Measurements from ENCODE around the gene CNTNAP2. TPM values are rescaled to one million over a fixed set of nuclear protein-coding genes. Genes with fewer than 3 reads are reported as not detected.

CNTNAP2 gene
- total RNA-seq, 4 donors from 2014 or later, result 0.42 TPM; not detected in 3

DNA sequence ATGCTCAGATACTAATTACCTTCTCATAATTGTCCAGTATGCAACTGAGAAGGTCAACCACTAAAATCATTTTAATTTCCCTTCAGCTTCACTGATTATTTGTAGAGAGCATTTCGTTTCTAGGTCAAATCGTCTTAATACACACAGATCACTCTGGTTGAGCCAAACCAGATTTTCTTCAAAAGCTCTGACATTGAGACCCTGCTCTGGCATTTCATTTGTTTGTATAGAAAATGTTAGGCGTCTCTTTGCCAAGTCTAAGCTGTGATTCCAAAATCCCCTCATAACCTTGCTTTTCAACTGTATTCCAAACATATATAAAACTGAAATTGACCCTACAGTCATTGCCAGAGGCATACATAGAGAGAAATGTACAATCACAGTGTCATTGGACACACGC is 520.0 kb downstream of the CNTNAP2 start:
- no peak for DNase-seq (ENCODE audit: low spot score in 2 of 2)
- Histone ChIP-seq H3K36me3 (no peaks in the 10 kb centered on the region), H3K27me3 (no peaks in the 10 kb centered on the region), H3K4me3 (no peak overlapping the region), H3K9me3 (no peaks in the 10 kb centered on the region), H3K27ac (no peak overlapping the region), H3K4me1 (no peaks in the 10 kb centered on the region)
- 36 to 48% methylated on average over 4 of the region's 4 CpGs for WGBS, 2 donors
- no peak for TF ChIP-seq POLR2A (IDR thresholded peaks at IDR 0.05)
- TF ChIP-seq, protein P1, sequence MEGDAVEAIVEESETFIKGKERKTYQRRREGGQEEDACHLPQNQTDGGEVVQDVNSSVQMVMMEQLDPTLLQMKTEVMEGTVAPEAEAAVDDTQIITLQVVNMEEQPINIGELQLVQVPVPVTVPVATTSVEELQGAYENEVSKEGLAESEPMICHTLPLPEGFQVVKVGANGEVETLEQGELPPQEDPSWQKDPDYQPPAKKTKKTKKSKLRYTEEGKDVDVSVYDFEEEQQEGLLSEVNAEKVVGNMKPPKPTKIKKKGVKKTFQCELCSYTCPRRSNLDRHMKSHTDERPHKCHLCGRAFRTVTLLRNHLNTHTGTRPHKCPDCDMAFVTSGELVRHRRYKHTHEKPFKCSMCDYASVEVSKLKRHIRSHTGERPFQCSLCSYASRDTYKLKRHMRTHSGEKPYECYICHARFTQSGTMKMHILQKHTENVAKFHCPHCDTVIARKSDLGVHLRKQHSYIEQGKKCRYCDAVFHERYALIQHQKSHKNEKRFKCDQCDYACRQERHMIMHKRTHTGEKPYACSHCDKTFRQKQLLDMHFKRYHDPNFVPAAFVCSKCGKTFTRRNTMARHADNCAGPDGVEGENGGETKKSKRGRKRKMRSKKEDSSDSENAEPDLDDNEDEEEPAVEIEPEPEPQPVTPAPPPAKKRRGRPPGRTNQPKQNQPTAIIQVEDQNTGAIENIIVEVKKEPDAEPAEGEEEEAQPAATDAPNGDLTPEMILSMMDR (IDR thresholded peaks at IDR 0.05), result no peak
- TF ChIP-seq EP300 (IDR thresholded peaks at IDR 0.05), result no peak

DNA sequence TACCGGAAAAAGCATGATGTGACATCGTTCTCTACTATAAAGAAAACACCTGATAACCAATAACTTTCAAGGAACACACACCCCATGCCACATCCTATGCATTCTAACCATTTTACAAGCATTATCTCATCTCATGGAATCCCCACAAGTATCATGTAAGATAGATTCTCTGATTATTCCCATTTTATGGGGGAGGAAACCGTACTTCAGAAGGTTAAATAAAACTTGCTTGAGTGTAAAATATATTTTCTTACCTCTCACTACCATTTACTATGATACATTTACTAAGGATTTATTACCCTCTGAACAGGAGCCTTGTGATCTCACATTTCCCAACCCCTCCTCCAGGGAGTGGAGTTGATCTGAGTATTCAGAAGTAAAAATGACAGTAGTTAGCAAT is 522.7 kb downstream of the CNTNAP2 start:
- Histone ChIP-seq H3K27me3 (no peaks in the 10 kb centered on the region), H3K4me1 (no peaks in the 10 kb centered on the region), H3K9me3 (no peaks in the 10 kb centered on the region), H3K27ac (no peak overlapping the region), H3K4me3 (no peak overlapping the region), H3K36me3 (no peaks in the 10 kb centered on the region)
- DNase-seq (ENCODE audit: low spot score in 2 of 2), result no peak
- 90 to 92% methylated on average over 3 of the region's 3 CpGs for WGBS, 2 donors
- TF ChIP-seq, protein P1 (IDR thresholded peaks at IDR 0.05), result no peak
- TF ChIP-seq EP300 (IDR thresholded peaks at IDR 0.05), result no peak
- no peak for TF ChIP-seq POLR2A (IDR thresholded peaks at IDR 0.05)

DNA sequence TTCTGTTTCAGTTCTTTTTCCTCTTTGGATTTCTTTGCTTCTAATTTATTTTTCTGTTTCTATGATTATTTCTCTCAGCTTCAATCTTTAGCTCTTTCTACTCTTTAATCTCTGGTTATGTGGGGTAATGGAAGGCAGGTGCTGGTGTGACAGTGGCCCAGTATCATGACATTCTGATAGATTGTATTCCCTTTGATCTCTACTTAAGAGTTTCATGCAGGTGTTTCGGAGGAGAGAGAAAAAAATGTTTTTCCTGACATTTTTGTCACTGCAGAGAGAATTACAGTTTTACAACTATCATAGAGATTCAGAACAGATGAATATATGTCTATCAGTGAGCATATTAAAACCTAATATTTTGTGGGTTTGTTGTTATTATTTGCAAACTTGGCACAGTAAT is 524.9 kb downstream of the CNTNAP2 start:
- H3K4me1 ChIP-seq, result no peaks in the 10 kb centered on the region
- no peak for DNase-seq (ENCODE audit: low spot score in 2 of 2)
- H3K27ac ChIP-seq, result no peak overlapping the region
- H3K9me3 ChIP-seq, result no peaks in the 10 kb centered on the region
- WGBS, 2 donors, result 75 to 95% methylated on average over 1 of the region's 1 CpG
- no peak overlapping the region for H3K4me3 ChIP-seq
- H3K36me3 ChIP-seq, result no peaks in the 10 kb centered on the region
- no peaks in the 10 kb centered on the region for H3K27me3 ChIP-seq
- TF ChIP-seq POLR2A (IDR thresholded peaks at IDR 0.05) (no peak), EP300 (IDR thresholded peaks at IDR 0.05) (no peak)
- TF ChIP-seq, protein P1 (IDR thresholded peaks at IDR 0.05), result no peak

DNA sequence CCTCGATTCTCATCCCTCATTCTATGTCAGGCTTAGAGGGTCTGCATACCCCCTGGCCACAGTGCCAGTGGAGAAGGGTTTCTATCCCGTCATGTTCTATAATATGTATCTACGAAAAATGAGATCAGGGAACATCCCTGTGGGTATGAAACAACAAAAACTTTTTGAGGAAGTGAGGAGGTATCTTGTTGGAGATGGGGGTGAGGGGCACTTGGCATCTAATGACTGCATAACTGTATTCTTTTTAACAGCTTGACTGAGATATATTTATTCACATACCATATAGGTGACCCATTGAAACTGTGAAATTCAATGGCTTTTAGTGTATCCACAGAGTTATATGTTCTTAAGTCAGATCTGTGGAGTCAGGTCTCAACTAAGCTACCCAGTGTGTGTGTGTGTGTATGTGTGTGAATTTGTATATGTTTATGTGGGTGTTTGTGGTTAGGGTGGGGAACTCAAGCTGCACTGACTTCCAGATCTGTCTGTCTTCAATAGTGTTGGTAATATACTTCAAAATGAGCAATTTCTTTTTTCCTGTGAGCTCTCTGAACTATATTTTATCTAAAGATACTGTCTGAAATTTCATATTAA is 528.9 kb downstream of the CNTNAP2 start:
- no peak for TF ChIP-seq POLR2A (IDR thresholded peaks at IDR 0.05)
- TF ChIP-seq EP300 (IDR thresholded peaks at IDR 0.05), result no peak
- TF ChIP-seq, protein P1 (IDR thresholded peaks at IDR 0.05), result no peak
- H3K4me1 ChIP-seq, result no peaks in the 10 kb centered on the region
- DNase-seq (ENCODE audit: low spot score in 2 of 2), result no peak
- H3K4me3 ChIP-seq, result no peak overlapping the region
- H3K36me3 ChIP-seq, result no peaks in the 10 kb centered on the region
- no peaks in the 10 kb centered on the region for H3K27me3 ChIP-seq
- H3K9me3 ChIP-seq, result no peaks in the 10 kb centered on the region
- H3K27ac ChIP-seq, result no peak overlapping the region
- WGBS, 2 donors, result 81 to 86% methylated on average over 3 of the region's 3 CpGs

DNA sequence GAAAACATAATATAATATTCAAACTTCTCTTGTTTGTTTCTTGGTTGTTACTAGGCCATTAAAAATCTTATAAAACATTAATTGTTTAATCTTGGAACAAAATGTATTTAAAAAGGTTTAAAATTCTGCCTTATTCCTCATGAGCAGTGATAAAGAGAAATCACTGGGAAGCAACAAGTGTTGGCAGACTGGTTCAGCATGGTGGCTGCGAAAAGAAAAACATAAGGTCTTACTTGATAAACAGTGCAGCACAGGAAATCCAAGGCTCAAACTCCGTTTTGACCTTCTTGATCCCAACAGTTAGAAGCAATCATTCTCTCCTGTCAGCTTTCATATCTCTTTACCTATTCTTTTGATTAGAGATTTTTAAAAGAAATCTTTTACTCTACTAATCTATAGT is 530.8 kb downstream of the CNTNAP2 start:
- 56% methylated on average over 2 of the region's 2 CpGs for WGBS, 2 donors
- Histone ChIP-seq H3K36me3 (no peaks in the 10 kb centered on the region), H3K27me3 (no peaks in the 10 kb centered on the region), H3K4me3 (no peak overlapping the region), H3K9me3 (no peaks in the 10 kb centered on the region), H3K4me1 (no peaks in the 10 kb centered on the region), H3K27ac (no peak overlapping the region)
- DNase-seq (ENCODE audit: low spot score in 2 of 2), result no peak
- TF ChIP-seq, protein P1 (IDR thresholded peaks at IDR 0.05), result no peak
- TF ChIP-seq EP300 (IDR thresholded peaks at IDR 0.05) (no peak), POLR2A (IDR thresholded peaks at IDR 0.05) (no peak)

Measured in tibial nerve (tissue), 4 donors.